ENCODE results near the gene NKX6-2.

DNA sequence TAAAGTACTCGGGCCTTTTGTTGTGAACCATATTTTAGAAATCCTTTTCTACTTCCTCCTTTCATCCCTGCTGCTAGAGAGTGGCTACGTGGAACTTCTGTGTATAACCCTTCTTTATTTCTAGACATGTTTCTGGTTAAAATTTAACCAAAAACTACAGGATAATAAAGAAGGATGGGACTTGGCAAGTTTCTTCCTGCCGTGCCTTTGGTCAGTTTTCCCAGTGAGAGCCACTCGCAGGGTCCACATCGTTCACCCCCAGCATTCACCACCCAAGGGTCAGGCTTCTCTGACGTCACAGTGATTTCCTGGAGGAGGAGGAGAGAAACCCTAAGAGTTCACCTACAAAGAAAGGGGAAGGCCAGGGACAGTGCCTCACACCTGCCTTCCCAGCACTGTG, 45.4 kb downstream of the NKX6-2 start:
- no peak for TF ChIP-seq POLR2A (IDR thresholded peaks at IDR 0.05)
- TF ChIP-seq, protein P1, sequence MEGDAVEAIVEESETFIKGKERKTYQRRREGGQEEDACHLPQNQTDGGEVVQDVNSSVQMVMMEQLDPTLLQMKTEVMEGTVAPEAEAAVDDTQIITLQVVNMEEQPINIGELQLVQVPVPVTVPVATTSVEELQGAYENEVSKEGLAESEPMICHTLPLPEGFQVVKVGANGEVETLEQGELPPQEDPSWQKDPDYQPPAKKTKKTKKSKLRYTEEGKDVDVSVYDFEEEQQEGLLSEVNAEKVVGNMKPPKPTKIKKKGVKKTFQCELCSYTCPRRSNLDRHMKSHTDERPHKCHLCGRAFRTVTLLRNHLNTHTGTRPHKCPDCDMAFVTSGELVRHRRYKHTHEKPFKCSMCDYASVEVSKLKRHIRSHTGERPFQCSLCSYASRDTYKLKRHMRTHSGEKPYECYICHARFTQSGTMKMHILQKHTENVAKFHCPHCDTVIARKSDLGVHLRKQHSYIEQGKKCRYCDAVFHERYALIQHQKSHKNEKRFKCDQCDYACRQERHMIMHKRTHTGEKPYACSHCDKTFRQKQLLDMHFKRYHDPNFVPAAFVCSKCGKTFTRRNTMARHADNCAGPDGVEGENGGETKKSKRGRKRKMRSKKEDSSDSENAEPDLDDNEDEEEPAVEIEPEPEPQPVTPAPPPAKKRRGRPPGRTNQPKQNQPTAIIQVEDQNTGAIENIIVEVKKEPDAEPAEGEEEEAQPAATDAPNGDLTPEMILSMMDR (IDR thresholded peaks at IDR 0.05): no peak
